ENCODE measurements around the gene NFIA.

Gene NFIA

DNA sequence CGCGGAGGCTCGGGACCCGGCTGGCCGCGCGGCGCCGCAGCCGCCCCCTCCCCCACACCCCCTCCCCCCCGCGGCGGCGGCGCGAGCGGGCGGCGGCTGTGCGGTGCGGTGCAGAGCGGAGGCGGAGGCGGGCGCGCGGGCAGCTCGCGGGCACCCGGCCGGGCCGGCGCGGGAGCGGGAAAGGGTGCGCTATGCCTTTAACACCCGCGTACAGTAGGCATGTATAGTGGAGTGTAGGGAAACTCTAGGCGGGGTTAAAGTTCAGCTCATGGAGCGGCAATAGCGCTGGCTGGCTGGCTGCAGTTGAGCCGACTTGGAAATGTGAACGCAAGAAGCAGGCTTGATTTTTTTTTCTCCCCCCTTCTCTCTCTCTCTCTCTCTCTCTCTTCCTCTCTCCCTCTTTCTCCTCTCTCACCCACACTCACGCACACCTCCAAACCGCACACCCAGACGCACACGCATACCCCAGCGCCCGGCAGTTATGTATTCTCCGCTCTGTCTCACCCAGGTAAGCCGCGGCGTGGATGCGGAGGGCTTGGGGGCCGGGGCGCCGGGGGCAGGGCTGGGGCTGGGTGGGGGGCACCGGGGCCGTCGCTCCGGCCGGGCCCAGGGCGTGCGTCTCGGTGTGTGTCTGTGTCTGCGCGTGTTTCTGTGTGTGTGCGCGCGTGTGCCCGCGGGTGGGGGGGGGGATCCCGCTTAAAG, at the start of gene NFIA:
NFIA (plus strand) TSS at position 251 of the 702 bp plus-strand sequence.
- DNase-seq = no peak

GRCh38 chr1:61035880-61036279, 46.5 kb upstream of the NFIA start:
- no peak for DNase-seq

DNA sequence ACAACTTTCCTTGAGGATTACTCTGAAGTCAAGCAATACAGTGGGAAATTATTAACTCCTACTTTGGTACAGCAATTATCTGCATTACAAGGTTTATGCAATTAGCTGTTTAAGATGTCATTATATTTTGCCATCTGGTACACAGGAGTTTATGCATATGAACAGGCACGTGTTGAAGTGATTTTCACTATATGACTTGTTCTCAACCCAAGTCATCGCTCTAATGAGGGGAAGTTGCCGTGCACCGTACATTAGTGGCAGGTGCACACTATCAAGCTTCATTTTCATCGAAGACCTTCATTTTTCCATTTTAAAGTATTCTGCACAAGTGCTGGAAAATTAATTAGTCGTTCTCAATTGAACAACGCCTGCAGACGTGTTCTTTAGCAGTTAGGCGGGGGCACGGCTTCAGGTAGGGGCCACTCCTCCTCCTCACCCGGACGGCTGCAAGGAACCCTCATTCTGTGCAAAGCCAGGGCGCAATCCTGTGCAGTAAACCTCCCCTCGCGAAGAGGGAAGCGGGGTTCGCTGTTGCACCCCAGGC, 39.8 kb upstream of the NFIA start:
- no peak for DNase-seq

DNA sequence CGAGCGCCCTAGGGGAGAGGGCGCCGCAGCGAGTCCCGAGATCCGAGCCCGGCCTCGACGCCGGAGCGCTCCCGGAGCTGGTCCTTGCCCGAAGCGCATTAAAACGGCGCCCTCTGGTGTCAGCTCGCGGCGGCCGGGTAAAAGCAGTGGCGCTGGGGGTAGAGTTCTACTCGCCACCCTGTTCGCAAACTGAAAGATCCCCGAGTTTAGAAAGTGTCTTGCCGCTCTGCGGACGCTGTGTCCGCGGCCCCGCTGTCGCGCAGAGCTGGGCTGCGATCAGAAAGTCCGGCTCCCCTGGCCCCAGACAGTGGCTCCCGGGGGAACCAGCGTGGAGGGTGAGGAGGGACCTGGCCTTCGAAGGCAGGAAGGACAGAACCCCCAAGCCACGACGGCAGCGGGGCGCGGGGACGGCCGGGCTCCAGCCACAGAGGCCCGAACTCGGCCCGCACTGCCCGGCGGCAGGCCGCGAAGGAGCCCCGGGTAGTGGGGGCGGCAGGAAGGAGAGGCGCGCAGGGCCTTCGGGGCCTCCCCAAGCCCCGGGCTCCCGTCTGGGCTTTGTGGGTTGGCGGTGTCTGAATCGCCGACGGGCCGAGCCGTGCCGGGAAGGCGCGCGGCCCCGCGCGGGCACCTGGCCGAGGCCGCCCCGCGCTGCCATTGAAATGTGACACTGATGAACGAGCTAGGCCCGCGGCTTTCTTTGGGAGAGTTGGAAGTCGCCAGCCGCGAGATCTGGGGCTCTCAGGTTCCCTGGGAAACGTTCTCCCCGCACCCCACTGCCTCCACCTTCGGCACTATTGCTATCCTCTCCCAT, 39.1 kb upstream of the NFIA start:
- no peak for DNase-seq

DNA sequence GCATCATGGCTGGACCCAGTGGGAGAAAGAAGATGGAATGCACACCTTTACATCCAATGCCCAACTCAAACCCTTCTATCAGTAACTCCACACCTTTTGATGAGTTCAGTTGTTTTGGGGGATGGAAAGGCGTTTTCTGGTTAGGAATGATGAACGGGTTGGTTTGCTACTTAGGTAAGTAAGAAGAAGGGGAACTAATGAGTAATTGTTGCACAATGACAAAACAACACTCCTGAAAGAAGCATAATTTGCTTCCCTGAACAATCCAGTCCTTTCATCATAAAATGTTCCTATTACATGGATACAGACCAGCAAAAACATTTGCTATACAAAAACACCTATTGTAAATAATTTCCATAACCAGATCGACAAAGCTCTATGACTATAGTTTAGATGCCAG, 35.9 kb upstream of the NFIA start:
- no peak for DNase-seq

GRCh38 chr1:61047061-61047460, 35.3 kb upstream of the NFIA start:
- no peak for DNase-seq

- DNase-seq = peak; percentile 32 to 59
These were observed 32.4 kb upstream of the NFIA start for GRCh38 chr1:61049850-61050540.

GRCh38 chr1:61050541-61051442, 31.6 kb upstream of the NFIA start:
- no peak for DNase-seq

DNA sequence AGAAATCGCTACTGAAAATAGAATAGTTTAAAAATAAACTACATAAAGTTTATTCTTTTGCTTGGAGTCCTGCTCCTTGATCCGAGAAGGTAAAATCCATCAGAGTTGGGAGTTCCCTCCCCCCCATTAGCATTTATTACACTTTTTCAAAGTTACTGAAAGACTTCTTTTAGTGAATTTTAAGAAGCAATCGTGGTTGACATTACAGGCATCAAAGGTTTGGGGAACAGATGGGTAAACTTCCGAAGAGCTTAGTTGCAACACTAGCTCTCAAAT, 31.0 kb upstream of the NFIA start:
- no peak for DNase-seq

- DNase-seq = no peak
These were observed 30.5 kb upstream of the NFIA start for GRCh38 chr1:61051719-61052394.

DNA sequence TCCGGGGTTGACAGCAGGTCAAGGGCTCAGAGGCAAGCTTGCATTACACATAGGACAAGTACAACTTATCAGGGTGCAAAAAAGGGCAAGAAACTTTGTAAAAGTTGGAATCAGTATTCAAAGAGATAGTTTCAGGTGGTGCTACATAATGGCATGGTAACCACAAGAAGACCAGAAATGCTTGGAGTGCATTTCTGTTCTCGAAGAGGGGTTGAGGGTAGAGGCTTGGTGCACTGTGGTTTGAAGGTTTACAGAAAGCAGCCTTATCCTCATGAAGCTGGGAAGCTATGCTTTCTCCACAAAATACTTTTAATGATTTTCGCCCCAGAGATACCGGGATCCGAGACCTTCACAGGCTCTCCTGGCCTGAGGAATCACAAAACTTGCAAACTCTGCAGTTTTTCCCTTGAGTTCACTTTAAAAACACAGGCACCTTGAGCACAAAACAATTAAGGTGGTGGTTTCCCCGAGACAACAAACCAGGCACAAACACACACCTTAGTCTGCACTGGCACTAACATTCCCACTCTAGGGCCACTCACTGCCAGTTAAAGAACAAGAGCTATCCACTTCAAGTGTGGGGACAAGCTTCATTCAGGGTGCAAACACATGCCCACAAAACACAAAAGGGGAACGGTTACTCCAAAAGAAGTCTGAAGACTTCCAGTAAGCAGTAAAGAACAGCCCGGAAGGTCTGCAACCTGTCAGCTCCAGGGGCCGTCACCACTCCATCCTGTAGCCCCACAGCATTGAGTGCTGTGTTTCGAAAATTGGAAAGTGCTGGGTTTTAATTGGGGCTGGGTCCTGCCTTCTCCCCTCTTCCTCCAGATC, 29.8 kb upstream of the NFIA start:
- DNase-seq = no peak

- DNase-seq = no peak
These were observed 29.1 kb upstream of the NFIA start for GRCh38 chr1:61053226-61053711.

DNA sequence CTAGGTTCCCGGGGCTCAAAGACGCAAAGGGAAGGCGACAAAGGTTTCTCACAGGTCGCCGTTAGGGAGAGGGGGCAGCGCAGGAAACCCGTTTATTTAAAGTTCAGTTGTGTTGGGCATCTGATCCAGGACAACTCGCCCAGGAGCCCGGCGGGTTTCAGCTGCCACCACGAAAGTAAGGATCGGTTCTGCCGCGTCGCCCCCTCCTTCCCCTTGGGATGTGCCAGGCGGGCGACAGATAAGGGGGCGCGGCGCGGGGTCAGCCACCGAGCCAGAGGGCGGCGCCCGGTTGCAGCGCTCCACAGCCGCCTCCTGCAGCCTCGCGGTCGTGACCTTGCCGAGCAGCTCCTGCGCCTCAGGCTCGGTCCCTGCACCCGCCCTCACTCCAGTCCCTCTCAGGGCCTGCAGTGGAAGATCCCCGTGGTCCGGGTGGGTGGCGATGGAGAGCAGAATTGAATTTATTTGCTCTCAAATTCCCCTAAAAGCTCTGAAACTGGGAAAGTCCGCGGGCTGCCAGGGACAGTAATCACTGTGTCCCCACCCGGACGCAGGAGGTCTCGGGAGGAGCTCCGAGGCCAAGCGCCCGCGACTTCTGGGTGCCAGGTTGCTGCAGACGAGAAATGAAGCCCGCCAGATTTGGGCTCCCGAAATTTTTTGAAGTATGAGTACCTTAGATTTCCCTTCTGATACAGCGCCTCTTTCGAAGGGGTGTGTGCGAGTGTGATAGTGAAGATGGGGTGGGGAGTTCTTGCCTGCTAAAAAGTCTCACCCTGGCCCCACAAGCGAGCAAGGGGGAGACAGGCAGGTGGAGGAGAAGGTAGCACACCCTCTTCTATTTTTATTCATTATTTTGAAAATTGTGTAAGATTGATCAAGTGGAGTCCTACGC, 28.4 kb upstream of the NFIA start:
- DNase-seq = no peak

GRCh38 chr1:61054601-61054993, 27.8 kb upstream of the NFIA start:
- no peak for DNase-seq

GRCh38 chr1:61055110-61055614, 27.2 kb upstream of the NFIA start:
- no peak for DNase-seq

DNA sequence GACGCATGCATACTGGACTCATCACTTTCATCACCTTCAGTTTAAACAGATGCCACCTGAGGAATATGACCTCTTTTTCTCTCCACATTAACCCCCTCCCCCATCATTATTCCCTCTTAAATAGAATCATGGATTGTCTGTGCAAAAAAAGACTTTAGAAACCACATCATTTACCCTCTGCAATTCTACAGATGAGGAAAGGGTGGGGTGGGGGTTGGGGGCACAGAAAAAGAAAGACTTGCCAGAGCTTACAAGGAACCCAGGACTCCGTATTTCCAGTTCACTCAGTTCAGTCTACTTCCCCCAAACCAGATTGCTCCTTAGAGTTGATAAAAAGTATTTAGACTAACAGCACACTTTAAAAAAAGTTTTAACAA, 26.2 kb upstream of the NFIA start:
- no peak for DNase-seq

GRCh38 chr1:61056573-61057439, 25.6 kb upstream of the NFIA start:
- no peak for DNase-seq

GRCh38 chr1:61058483-61059245, 23.7 kb upstream of the NFIA start:
- DNase-seq = no peak

All from AML-193 (cell line).